Neutrophil (primary cell): ENCODE data around the gene GABPA.

Source experiments
- H3K27ac ChIP-seq: fragments of 200-600 bp; sonication (generic); 2 replicates; pipeline ENCODE4 v1.5.1; 2016; ENCODE audit warnings: mild to moderate bottlenecking, moderate library complexity
- H3K27me3 ChIP-seq: fragments of 200-600 bp; sonication (generic); 2 replicates; pipeline ENCODE4 v1.6.0; 2016; ENCODE audit warnings: mild to moderate bottlenecking
- H3K36me3 ChIP-seq: fragments of 200-600 bp; sonication (generic); 2 replicates; pipeline ENCODE4 v1.5.1; 2017
- H3K4me1 ChIP-seq, 2 experiments: fragments of 200-600 bp in 1 of 2; sonication (generic) in 1 of 2; 1 replicate in 1 of 2; 2 replicates in 1 of 2; pipeline versions ENCODE4 v1.5.1 to v1.6.1; 2013 to 2016; ENCODE audit warnings: low read depth in 1 of 2, low read length in 1 of 2, mild to moderate bottlenecking in 1 of 2, moderate library complexity in 1 of 2; ENCODE audit not compliant: control insufficient read depth in 1 of 2, insufficient read depth in 1 of 2
- H3K4me3 ChIP-seq, 2 experiments: fragments of 200-600 bp in 1 of 2; sonication (generic) in 1 of 2; 1 replicate in 1 of 2; 2 replicates in 1 of 2; pipeline ENCODE4 v1.5.1; 2013 to 2016; ENCODE audit warnings: low read depth in 1 of 2, low read length in 1 of 2, mild to moderate bottlenecking in 1 of 2, moderate library complexity in 1 of 2
- H3K9me3 ChIP-seq: fragments of 200-600 bp; sonication (generic); 2 replicates; pipeline ENCODE4 v1.5.1; 2016
- CTCF ChIP-seq: fragments of 200-600 bp; sonication (generic); IDR thresholded peaks from 2 replicates; pipeline ENCODE4 v1.5.1; 2016; ENCODE audit warnings: antibody characterized with exemption

Gene GABPA

GRCh38 chr21:25806060-25806459 is 71.3 kb downstream of the GABPA start:
- Histone ChIP-seq H3K4me1 (no peaks in the 10 kb centered on the region), H3K27ac (no peak overlapping the region), H3K4me3 (no peak overlapping the region), H3K36me3 (no peaks in the 10 kb centered on the region), H3K27me3 (no peaks in the 10 kb centered on the region), H3K9me3 (no peaks in the 10 kb centered on the region)
- TF ChIP-seq CTCF, result no peak

GRCh38 chr21:25807191-25807590 is 72.4 kb downstream of the GABPA start:
- Histone ChIP-seq H3K9me3 (no peaks in the 10 kb centered on the region), H3K4me1 (no peaks in the 10 kb centered on the region), H3K4me3 (no peak overlapping the region), H3K27me3 (no peaks in the 10 kb centered on the region), H3K36me3 (no peaks in the 10 kb centered on the region), H3K27ac (no peak overlapping the region)
- TF ChIP-seq CTCF, result no peak

GRCh38 chr21:25809013-25809412 is 74.2 kb downstream of the GABPA start:
- no peak overlapping the region for H3K27ac ChIP-seq
- no peak for TF ChIP-seq CTCF
- H3K27me3 ChIP-seq, result no peaks in the 10 kb centered on the region
- no peaks in the 10 kb centered on the region for H3K4me1 ChIP-seq
- H3K4me3 ChIP-seq, result no peak overlapping the region
- H3K36me3 ChIP-seq, result no peaks in the 10 kb centered on the region
- H3K9me3 ChIP-seq, result no peaks in the 10 kb centered on the region

GRCh38 chr21:25811186-25811585 is 76.4 kb downstream of the GABPA start:
- no peak overlapping the region for H3K27ac ChIP-seq

GRCh38 chr21:25813917-25814316 is 79.1 kb downstream of the GABPA start:
- Histone ChIP-seq H3K4me3 (no peak overlapping the region), H3K36me3 (no peaks in the 10 kb centered on the region), H3K27ac (no peak overlapping the region), H3K27me3 (no peaks in the 10 kb centered on the region), H3K4me1 (no peaks in the 10 kb centered on the region), H3K9me3 (no peaks in the 10 kb centered on the region)
- TF ChIP-seq CTCF, result no peak

More at GRCh38 chr21:25811186-25811585, 76.4 kb downstream of the GABPA start:
- Histone ChIP-seq H3K27me3 (no peaks in the 10 kb centered on the region), H3K9me3 (no peaks in the 10 kb centered on the region), H3K4me3 (no peak overlapping the region), H3K4me1 (no peaks in the 10 kb centered on the region), H3K36me3 (no peaks in the 10 kb centered on the region)
- TF ChIP-seq CTCF, result no peak

GRCh38 chr21:25818121-25818520 is 83.3 kb downstream of the GABPA start:
- no peaks in the 10 kb centered on the region for H3K4me1 ChIP-seq
- H3K4me3 ChIP-seq, result no peak overlapping the region
- no peak overlapping the region for H3K27ac ChIP-seq
- no peaks in the 10 kb centered on the region for H3K27me3 ChIP-seq
- TF ChIP-seq CTCF, result no peak
- no peaks in the 10 kb centered on the region for H3K9me3 ChIP-seq
- no peaks in the 10 kb centered on the region for H3K36me3 ChIP-seq
